ENCODE results near the gene PPP1R13B. TPM values are rescaled to one million over a fixed set of nuclear protein-coding genes. Genes with fewer than 3 reads are reported as not detected.
A peak's percentile ranks its signal among the peaks of the same experiment; 100 is the strongest.

The PPP1R13B gene
- total RNA-seq, 1 donor from 2014 or later: 63.9 TPM

DNA sequence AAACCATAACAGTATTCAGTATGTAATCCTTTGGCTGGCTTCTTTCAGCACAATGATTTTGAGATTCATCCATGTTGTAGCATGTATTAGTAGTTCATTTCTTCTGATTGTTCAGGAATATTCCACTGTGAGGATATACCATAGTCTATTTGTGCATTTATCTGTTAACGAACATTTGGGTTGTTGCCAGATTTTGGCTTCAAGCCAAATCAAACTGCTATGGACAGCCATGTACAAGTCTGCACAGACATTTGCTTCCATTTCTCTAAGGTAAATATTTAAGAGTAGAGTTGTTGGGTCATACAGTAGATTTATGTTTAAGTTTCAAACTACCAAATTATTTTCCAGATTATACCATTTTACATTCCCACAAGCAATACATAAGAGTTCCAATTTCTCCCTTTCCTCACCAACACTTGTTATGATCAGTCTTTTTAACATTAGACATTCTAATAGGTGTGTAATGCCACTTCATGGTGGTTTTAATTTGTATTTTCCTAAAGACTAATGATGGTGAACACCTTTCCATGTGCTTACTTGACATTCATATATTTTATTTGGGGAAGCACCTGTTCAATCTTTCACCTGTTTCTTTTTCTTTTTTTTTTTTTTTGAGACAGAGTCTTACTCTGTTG lies 75.2 kb downstream of the PPP1R13B start:
- Mint-ChIP-seq H3K4me1 (ENCODE audit: unreplicated experiment) (peaks cover 14% of the 10 kb centered on the region), H3K36me3 (ENCODE audit: low read depth, unreplicated experiment) (peaks cover 36% of the 10 kb centered on the region), H3K27me3 (ENCODE audit: unreplicated experiment) (peaks cover 4% of the 10 kb centered on the region), H3K4me3 (ENCODE audit: unreplicated experiment) (no peak overlapping the region), H3K27ac (ENCODE audit: unreplicated experiment) (no peak overlapping the region), H3K9me3 (ENCODE audit: unreplicated experiment) (no peaks in the 10 kb centered on the region)
- DNase-seq (ENCODE audit: low spot score): no peak
- TF ChIP-seq, protein P1, sequence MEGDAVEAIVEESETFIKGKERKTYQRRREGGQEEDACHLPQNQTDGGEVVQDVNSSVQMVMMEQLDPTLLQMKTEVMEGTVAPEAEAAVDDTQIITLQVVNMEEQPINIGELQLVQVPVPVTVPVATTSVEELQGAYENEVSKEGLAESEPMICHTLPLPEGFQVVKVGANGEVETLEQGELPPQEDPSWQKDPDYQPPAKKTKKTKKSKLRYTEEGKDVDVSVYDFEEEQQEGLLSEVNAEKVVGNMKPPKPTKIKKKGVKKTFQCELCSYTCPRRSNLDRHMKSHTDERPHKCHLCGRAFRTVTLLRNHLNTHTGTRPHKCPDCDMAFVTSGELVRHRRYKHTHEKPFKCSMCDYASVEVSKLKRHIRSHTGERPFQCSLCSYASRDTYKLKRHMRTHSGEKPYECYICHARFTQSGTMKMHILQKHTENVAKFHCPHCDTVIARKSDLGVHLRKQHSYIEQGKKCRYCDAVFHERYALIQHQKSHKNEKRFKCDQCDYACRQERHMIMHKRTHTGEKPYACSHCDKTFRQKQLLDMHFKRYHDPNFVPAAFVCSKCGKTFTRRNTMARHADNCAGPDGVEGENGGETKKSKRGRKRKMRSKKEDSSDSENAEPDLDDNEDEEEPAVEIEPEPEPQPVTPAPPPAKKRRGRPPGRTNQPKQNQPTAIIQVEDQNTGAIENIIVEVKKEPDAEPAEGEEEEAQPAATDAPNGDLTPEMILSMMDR (IDR thresholded peaks at IDR 0.05; ENCODE audit: unreplicated experiment): no peak

DNA sequence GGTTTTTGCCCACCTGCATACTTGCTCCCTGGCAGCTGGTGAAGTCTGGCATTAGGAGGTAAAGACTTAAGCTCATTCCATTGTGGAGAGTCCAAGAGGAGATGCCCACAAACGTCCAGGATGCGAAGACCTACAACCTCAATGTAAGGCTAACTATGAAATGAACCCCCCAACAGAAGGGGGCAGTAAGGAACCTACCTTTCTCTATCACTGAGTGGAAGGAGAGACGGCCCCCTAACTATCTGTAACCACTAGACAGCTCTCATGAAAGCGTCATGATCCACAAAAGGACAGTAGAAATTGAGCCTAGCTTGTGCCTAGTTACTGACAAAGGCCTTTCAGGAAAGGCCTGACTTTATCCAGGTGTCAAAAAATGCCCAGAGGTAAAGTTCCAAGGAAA lies 76.5 kb downstream of the PPP1R13B start:
- TF ChIP-seq, protein P1 (IDR thresholded peaks at IDR 0.05; ENCODE audit: unreplicated experiment): no peak
- Mint-ChIP-seq H3K36me3 (ENCODE audit: low read depth, unreplicated experiment) (peaks cover 31% of the 10 kb centered on the region), H3K4me1 (ENCODE audit: unreplicated experiment) (peaks cover 19% of the 10 kb centered on the region), H3K9me3 (ENCODE audit: unreplicated experiment) (no peaks in the 10 kb centered on the region), H3K27me3 (ENCODE audit: unreplicated experiment) (peaks cover 4% of the 10 kb centered on the region), H3K27ac (ENCODE audit: unreplicated experiment) (no peak overlapping the region), H3K4me3 (ENCODE audit: unreplicated experiment) (no peak overlapping the region)
- no peak for DNase-seq (ENCODE audit: low spot score)

DNA sequence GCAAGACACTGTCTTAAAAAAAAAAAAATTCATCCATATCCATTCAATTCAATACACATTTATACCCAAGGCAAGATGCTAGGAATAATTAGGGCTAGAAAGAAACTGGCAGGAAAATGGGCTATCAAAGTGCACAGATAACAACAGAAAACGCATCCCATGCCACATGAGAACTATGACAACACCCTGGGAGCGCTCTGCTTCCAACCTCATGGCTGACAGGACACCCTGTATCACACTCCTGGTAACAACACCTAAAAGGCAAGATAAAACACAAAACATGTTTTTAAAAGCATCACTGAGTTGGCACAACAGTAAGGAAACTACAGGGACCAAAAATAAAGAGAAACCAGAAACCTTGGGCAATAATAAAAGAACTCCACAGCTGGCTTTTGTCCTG lies 76.9 kb downstream of the PPP1R13B start:
- TF ChIP-seq, protein P1 (IDR thresholded peaks at IDR 0.05; ENCODE audit: unreplicated experiment): no peak
- no peak overlapping the region for H3K27ac Mint-ChIP-seq (ENCODE audit: unreplicated experiment)
- peaks cover 30% of the 10 kb centered on the region for H3K36me3 Mint-ChIP-seq (ENCODE audit: low read depth, unreplicated experiment)
- H3K4me1 Mint-ChIP-seq (ENCODE audit: unreplicated experiment): peaks cover 22% of the 10 kb centered on the region
- H3K27me3 Mint-ChIP-seq (ENCODE audit: unreplicated experiment): peaks cover 4% of the 10 kb centered on the region
- no peak overlapping the region for H3K4me3 Mint-ChIP-seq (ENCODE audit: unreplicated experiment)
- no peak for DNase-seq (ENCODE audit: low spot score)
- H3K9me3 Mint-ChIP-seq (ENCODE audit: unreplicated experiment): peaks cover 2% of the 10 kb centered on the region

DNA sequence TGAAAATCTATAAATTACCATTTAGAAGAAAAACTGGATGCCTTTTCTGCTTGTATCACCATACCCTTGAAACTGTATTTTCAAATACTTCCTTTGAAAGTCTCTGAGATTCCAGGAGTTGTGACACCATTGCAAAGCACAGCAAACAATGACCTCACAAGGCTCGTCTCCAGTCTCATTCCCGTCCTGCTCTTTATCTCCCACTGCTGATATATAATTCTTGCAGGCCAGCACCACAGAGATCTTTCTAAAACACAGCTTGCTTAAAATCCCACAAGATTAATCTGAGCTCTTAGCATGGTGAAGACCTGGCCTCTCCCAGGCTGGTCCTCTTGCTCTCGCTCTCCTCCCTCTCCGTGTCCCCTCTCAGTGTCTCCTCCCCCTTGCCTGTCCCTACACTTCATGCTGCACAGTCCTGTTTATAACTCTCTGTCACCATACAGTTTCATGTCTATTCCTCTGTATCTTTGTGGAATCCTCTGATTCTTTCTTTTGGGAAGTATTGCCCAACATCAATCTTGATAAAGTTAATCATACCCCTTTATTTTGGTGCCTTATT lies 80.0 kb downstream of the PPP1R13B start:
- Mint-ChIP-seq H3K4me3 (ENCODE audit: unreplicated experiment) (no peak overlapping the region), H3K4me1 (ENCODE audit: unreplicated experiment) (peaks cover 28% of the 10 kb centered on the region), H3K9me3 (ENCODE audit: unreplicated experiment) (peaks cover 6% of the 10 kb centered on the region), H3K27me3 (ENCODE audit: unreplicated experiment) (peaks cover 7% of the 10 kb centered on the region), H3K36me3 (ENCODE audit: low read depth, unreplicated experiment) (peaks cover 38% of the 10 kb centered on the region), H3K27ac (ENCODE audit: unreplicated experiment) (peak overlapping the region; percentile 3)
- TF ChIP-seq, protein P1 (IDR thresholded peaks at IDR 0.05; ENCODE audit: unreplicated experiment): no peak
- no peak for DNase-seq (ENCODE audit: low spot score)

DNA sequence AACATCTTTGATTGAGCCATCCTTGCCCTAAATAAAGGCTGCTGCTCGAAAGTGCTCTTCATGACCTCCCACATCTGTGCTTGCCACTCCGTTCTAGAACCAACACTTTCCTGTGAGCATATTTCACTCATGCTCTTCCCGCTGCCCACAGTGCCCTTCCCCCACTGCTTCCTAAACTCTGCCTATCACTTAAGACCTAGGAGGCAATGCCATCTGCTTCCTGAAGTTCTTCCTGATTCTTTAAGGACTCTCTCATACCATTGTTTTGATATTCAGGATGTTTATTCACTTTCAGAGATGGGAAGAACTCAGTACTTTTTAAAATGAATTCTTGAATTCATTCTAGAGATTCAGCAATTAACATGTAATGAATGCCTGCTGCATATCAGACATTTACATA lies 81.8 kb downstream of the PPP1R13B start:
- H3K36me3 Mint-ChIP-seq (ENCODE audit: low read depth, unreplicated experiment): peaks cover 31% of the 10 kb centered on the region
- peaks cover 29% of the 10 kb centered on the region for H3K4me1 Mint-ChIP-seq (ENCODE audit: unreplicated experiment)
- peaks cover 7% of the 10 kb centered on the region for H3K27me3 Mint-ChIP-seq (ENCODE audit: unreplicated experiment)
- TF ChIP-seq, protein P1 (IDR thresholded peaks at IDR 0.05; ENCODE audit: unreplicated experiment): no peak
- H3K4me3 Mint-ChIP-seq (ENCODE audit: unreplicated experiment): peak overlapping the region; percentile 85
- H3K27ac Mint-ChIP-seq (ENCODE audit: unreplicated experiment): peak overlapping the region; percentile 97
- peak; percentile 45 for DNase-seq (ENCODE audit: low spot score)
- H3K9me3 Mint-ChIP-seq (ENCODE audit: unreplicated experiment): peaks cover 6% of the 10 kb centered on the region

All from endothelial cell (in vitro differentiated cells).